K562 (cell line): ENCODE data around the gene POT1. TPM values are rescaled to one million over a fixed set of nuclear protein-coding genes. Genes with fewer than 3 reads are reported as not detected.

Source experiments
- ATF2 ChIP-seq: sonication (generic); formaldehyde crosslinking; IDR thresholded peaks from 2 replicates; pipeline ENCODE4 v1.8.1; 2022; ENCODE audit warnings: missing genetic modification reagents
- BRD4 ChIP-seq: fragments of 200-600 bp; sonication (generic); IDR thresholded peaks from 2 replicates; pipeline ENCODE4 v1.6.1; 2017; ENCODE audit warnings: inconsistent platforms
- E2F3 ChIP-seq: fragments of 250-450 bp; sonication (Bioruptor Pico); IDR thresholded peaks from 2 replicates; pipeline ENCODE4 v1.4.0; 2020; ENCODE audit warnings: mild to moderate bottlenecking
- FUS ChIP-seq: fragments of 200-400 bp; formaldehyde crosslinking; optimal IDR thresholded peaks from 2 replicates; pipeline ENCODE3; 2017; ENCODE audit warnings: low read depth, low read length
- HOXB6 ChIP-seq: fragments of 250-450 bp; sonication (Bioruptor Pico); IDR thresholded peaks from 2 replicates; pipeline ENCODE4 v1.5.1; 2022; ENCODE audit warnings: mild to moderate bottlenecking, borderline replicate concordance
- KLF10 ChIP-seq: fragments of 250-450 bp; sonication (Bioruptor Pico); IDR thresholded peaks from 2 replicates; pipeline ENCODE4 v1.6.1; 2021; ENCODE audit warnings: matching md5 sums
- MTA2 ChIP-seq: fragments of 450-650 bp; IDR thresholded peaks from 2 replicates; pipeline ENCODE4 v1.6.1; 2016; ENCODE audit warnings: low read depth
- NFIC ChIP-seq: fragments of 450-650 bp; IDR thresholded peaks from 2 replicates; pipeline ENCODE4 v1.6.1; 2017; ENCODE audit warnings: mild to moderate bottlenecking, inconsistent platforms
- NR2F6 ChIP-seq: fragments of 450-650 bp; formaldehyde crosslinking; IDR thresholded peaks from 2 replicates; pipeline ENCODE4 v1.4.0; 2020; ENCODE audit warnings: mild to moderate bottlenecking
- PHF8 ChIP-seq: fragments of 200-600 bp; sonication (generic); IDR thresholded peaks from 2 replicates; pipeline ENCODE4 v1.6.1; 2012; ENCODE audit warnings: mixed run types, mild to moderate bottlenecking, inconsistent platforms, low read length, moderate library complexity, borderline replicate concordance
- SETDB1 ChIP-seq: IDR thresholded peaks from one replicate; pipeline ENCODE4 v1.6.1; 2012; ENCODE audit warnings: low read length, control low read depth, inconsistent platforms
- SRSF9 ChIP-seq: fragments of 200-400 bp; formaldehyde crosslinking; IDR thresholded peaks from 2 replicates; pipeline ENCODE4 v1.6.1; 2017; ENCODE audit warnings: low read depth, low read length, borderline replicate concordance
- ZBTB5 ChIP-seq: fragments of 450-650 bp; IDR thresholded peaks from 2 replicates; pipeline ENCODE4 v1.6.1; 2017; ENCODE audit warnings: antibody characterized with exemption
- ZKSCAN3 ChIP-seq: fragments of 250-450 bp; sonication (Bioruptor Pico); IDR thresholded peaks from 2 replicates; pipeline ENCODE4 v1.4.0; 2020
- ZNF263 ChIP-seq: sonication (generic); formaldehyde crosslinking; IDR thresholded peaks from 2 replicates; pipeline ENCODE4 v1.8.0; 2022; ENCODE audit warnings: mild to moderate bottlenecking, missing genetic modification reagents, borderline replicate concordance
- ZNF444 ChIP-seq: fragments of 250-450 bp; sonication (Bioruptor Pico); IDR thresholded peaks from 2 replicates; pipeline ENCODE4 v1.4.0; 2020; ENCODE audit warnings: mild to moderate bottlenecking, moderate library complexity
- ZZZ3 ChIP-seq: fragments of 450-650 bp; IDR thresholded peaks from 2 replicates; pipeline ENCODE4 v1.6.1; 2016; ENCODE audit warnings: antibody characterized with exemption, mild to moderate bottlenecking, moderate library complexity
- polyA plus RNA-seq, 8 experiments: library from polyadenylated mRNA; depleted of rRNA in 4 of 8; stranded (reverse) in 5 of 8; unstranded in 3 of 8; fragments of >200 nt; fragmentation: Nextera tagmentation in 2 of 8; fragmentation: Illumina TruSeq in 1 of 8; extraction: Ambion mirVana in 2 of 8; extraction: Trizol in 1 of 8; gene quantifications; 2 replicates each; pipeline versions ENCODE4 v1.2.1 to v1.2.3, GENCODE V29; 2011 to 2014; ENCODE audit warnings: inconsistent platforms in 1 of 8, missing spikeins in 1 of 8
- total RNA-seq, 7 experiments: library from RNA; depleted of rRNA in 6 of 7; stranded (reverse); fragments of >200 nt in 6 of 7; fragmentation: Illumina TruSeq in 2 of 7; extraction: Trizol in 2 of 7; gene quantifications; 2 replicates each; pipeline versions ENCODE4 v1.2.1 to v1.2.3, GENCODE V29; 2011 to 2021; ENCODE audit warnings: low replicate concordance in 1 of 7
- TF ChIP-seq, protein P1 (sequence below), 2 experiments: fragments of 450-650 bp; IDR thresholded peaks; 2 replicates each; pipeline ENCODE4 v1.6.1; 2016
- TF ChIP-seq, protein P2 (sequence below), 2 experiments: fragments of 450-650 bp; IDR thresholded peaks; 2 replicates each; pipeline ENCODE4 v1.6.1; 2018; ENCODE audit warnings: mild to moderate bottlenecking in 2 of 2, low read depth in 1 of 2; ENCODE audit not compliant: partially characterized antibody in 2 of 2
- TF ChIP-seq, protein P3 (sequence below): fragments of 250-450 bp; sonication (Bioruptor Pico); IDR thresholded peaks from 2 replicates; pipeline ENCODE4 v1.8.0; 2021; ENCODE audit warnings: moderate library complexity, mild to moderate bottlenecking, inconsistent platforms

POT1 gene
- total and polyA plus RNA-seq, 9 of the 15 experiments (the other 6 are each of a cell fraction or from before 2014, with no cell fraction given) = 37.9 to 140 (median 63.6) TPM

- TF ChIP-seq ZBTB5 = 0 out of 2 replicates have a peak, but pooled peaks have one; percentile 30
- TF ChIP-seq, protein P1, sequence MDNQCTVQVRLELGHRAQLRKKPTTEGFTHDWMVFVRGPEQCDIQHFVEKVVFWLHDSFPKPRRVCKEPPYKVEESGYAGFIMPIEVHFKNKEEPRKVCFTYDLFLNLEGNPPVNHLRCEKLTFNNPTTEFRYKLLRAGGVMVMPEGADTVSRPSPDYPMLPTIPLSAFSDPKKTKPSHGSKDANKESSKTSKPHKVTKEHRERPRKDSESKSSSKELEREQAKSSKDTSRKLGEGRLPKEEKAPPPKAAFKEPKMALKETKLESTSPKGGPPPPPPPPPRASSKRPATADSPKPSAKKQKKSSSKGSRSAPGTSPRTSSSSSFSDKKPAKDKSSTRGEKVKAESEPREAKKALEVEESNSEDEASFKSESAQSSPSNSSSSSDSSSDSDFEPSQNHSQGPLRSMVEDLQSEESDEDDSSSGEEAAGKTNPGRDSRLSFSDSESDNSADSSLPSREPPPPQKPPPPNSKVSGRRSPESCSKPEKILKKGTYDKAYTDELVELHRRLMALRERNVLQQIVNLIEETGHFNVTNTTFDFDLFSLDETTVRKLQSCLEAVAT (IDR thresholded peaks at IDR 0.05) = peak; percentile 58 to 61; a peak in 2 of 4 replicates
- TF ChIP-seq ZKSCAN3 (CRISPR knock-in tag) = no peak
- no peak for TF ChIP-seq ZZZ3
- TF ChIP-seq MTA2 = no peak
- TF ChIP-seq NR2F6 = peak; percentile 21; the same call in 1 of the 2 replicates
- TF ChIP-seq, protein P2, sequence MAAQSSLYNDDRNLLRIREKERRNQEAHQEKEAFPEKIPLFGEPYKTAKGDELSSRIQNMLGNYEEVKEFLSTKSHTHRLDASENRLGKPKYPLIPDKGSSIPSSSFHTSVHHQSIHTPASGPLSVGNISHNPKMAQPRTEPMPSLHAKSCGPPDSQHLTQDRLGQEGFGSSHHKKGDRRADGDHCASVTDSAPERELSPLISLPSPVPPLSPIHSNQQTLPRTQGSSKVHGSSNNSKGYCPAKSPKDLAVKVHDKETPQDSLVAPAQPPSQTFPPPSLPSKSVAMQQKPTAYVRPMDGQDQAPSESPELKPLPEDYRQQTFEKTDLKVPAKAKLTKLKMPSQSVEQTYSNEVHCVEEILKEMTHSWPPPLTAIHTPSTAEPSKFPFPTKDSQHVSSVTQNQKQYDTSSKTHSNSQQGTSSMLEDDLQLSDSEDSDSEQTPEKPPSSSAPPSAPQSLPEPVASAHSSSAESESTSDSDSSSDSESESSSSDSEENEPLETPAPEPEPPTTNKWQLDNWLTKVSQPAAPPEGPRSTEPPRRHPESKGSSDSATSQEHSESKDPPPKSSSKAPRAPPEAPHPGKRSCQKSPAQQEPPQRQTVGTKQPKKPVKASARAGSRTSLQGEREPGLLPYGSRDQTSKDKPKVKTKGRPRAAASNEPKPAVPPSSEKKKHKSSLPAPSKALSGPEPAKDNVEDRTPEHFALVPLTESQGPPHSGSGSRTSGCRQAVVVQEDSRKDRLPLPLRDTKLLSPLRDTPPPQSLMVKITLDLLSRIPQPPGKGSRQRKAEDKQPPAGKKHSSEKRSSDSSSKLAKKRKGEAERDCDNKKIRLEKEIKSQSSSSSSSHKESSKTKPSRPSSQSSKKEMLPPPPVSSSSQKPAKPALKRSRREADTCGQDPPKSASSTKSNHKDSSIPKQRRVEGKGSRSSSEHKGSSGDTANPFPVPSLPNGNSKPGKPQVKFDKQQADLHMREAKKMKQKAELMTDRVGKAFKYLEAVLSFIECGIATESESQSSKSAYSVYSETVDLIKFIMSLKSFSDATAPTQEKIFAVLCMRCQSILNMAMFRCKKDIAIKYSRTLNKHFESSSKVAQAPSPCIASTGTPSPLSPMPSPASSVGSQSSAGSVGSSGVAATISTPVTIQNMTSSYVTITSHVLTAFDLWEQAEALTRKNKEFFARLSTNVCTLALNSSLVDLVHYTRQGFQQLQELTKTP (IDR thresholded peaks at IDR 0.05; ENCODE audit: low read depth in 1 of 2, partially characterized antibody in 2 of 2) = peak; percentile 47 to 82
- TF ChIP-seq SETDB1 = no peak
- TF ChIP-seq, protein P3, sequence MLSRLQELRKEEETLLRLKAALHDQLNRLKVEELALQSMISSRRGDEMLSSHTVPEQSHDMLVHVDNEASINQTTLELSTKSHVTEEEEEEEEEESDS = no peak
- TF ChIP-seq SRSF9 = no peak
- TF ChIP-seq HOXB6 (CRISPR knock-in tag) = no peak
- no peak for TF ChIP-seq FUS
- no peak for TF ChIP-seq ATF2
- TF ChIP-seq E2F3 (CRISPR knock-in tag) = peak; percentile 72; the same call in 1 of the 2 replicates
- TF ChIP-seq PHF8 = peak; percentile 73; the same call in 1 of the 2 replicates
- no peak for TF ChIP-seq ZNF263 (CRISPR knock-in tag)
- no peak for TF ChIP-seq ZNF444 (CRISPR knock-in tag)
- TF ChIP-seq NFIC = no peak
- peak; percentile 83; the same call in 1 of the 2 replicates for TF ChIP-seq BRD4
- no peak for TF ChIP-seq KLF10
Measured at GRCh38 chr7:124929467-124930172, at the start of gene POT1 (continued).
